ENCODE measurements around the gene CHST11.

CHST11 gene

GRCh38 chr12:104662203-104662602 is 205.5 kb downstream of the CHST11 start:
- no peak for DNase-seq

GRCh38 chr12:104662908-104663307 is 206.2 kb downstream of the CHST11 start:
- DNase-seq, result no peak

GRCh38 chr12:104664351-104664750 is 207.6 kb downstream of the CHST11 start:
- no peak for DNase-seq

GRCh38 chr12:104665296-104665695 is 208.5 kb downstream of the CHST11 start:
- no peak for DNase-seq

GRCh38 chr12:104667139-104667538 is 210.4 kb downstream of the CHST11 start:
- DNase-seq, result peak; percentile 17

GRCh38 chr12:104668274-104668718 is 211.5 kb downstream of the CHST11 start:
- no peak for DNase-seq

- no peak for DNase-seq
Observed at GRCh38 chr12:104669089-104669721, 212.5 kb downstream of the CHST11 start.

GRCh38 chr12:104669851-104670337 is 213.1 kb downstream of the CHST11 start:
- peak; percentile 98 for DNase-seq

GRCh38 chr12:104670439-104671408 is 214.0 kb downstream of the CHST11 start:
- DNase-seq, result no peak

- DNase-seq, result peak; percentile 87
Observed at GRCh38 chr12:104671409-104672095, 214.8 kb downstream of the CHST11 start.

GRCh38 chr12:104672096-104672445 is 215.3 kb downstream of the CHST11 start:
- DNase-seq, result no peak

GRCh38 chr12:104672501-104673265 is 215.9 kb downstream of the CHST11 start:
- no peak for DNase-seq

- DNase-seq, result no peak
Observed at GRCh38 chr12:104673294-104673693, 216.5 kb downstream of the CHST11 start.

- DNase-seq, result no peak
Observed at GRCh38 chr12:104673696-104674482, 217.1 kb downstream of the CHST11 start.

GRCh38 chr12:104676636-104677035 is 219.9 kb downstream of the CHST11 start:
- no peak for DNase-seq

GRCh38 chr12:104677441-104678089 is 220.8 kb downstream of the CHST11 start:
- no peak for DNase-seq

GRCh38 chr12:104680070-104680469 is 223.3 kb downstream of the CHST11 start:
- DNase-seq, result peak; percentile 20

- DNase-seq, result peak; percentile 53
Observed at GRCh38 chr12:104680491-104680890, 223.7 kb downstream of the CHST11 start.

- no peak for DNase-seq
Observed at GRCh38 chr12:104681012-104681690, 224.4 kb downstream of the CHST11 start.

GRCh38 chr12:104682790-104683279 is 226.1 kb downstream of the CHST11 start:
- DNase-seq, result peak; percentile 79

All from GF-D8 (cell line).